GM21619 (cell line): ENCODE measurements around the gene KCTD11.

Experiments used
- ATAC-seq: cut with Tn5 transposase; IDR thresholded peaks from one replicate; pipeline ENCODE4 v1.9.1; 2021; ENCODE audit not compliant: unreplicated experiment

Gene KCTD11

GRCh38 chr17:7351665-7352502, at the start of gene KCTD11:
TSS of gene KCTD11 (plus strand) at chr17:7352162.
- peak; percentile 60 for ATAC-seq

GRCh38 chr17:7304179-7304578, 47.8 kb upstream of the KCTD11 start:
- no peak for ATAC-seq

- ATAC-seq: peak; percentile 54
These were observed 44.9 kb upstream of the KCTD11 start, which contains the start of gene EIF5A for GRCh38 chr17:7306911-7307685. TSS of gene EIF5A (plus strand) at chr17:7307628. CDS start at chr17:7309636, 2,008 bp downstream.

GRCh38 chr17:7307686-7308624, 44.0 kb upstream of the KCTD11 start:
- no peak for ATAC-seq

GRCh38 chr17:7308625-7309433, 43.1 kb upstream of the KCTD11 start:
- no peak for ATAC-seq

GRCh38 chr17:7309628-7310027, 42.3 kb upstream of the KCTD11 start:
- no peak for ATAC-seq

GRCh38 chr17:7311110-7311705, 40.8 kb upstream of the KCTD11 start:
- ATAC-seq: no peak

GRCh38 chr17:7312432-7313087, 39.4 kb upstream of the KCTD11 start:
- ATAC-seq: no peak

GRCh38 chr17:7313088-7313889, 38.7 kb upstream of the KCTD11 start:
- ATAC-seq: no peak

- no peak for ATAC-seq
These were observed 37.9 kb upstream of the KCTD11 start for GRCh38 chr17:7313890-7314718.

GRCh38 chr17:7314719-7315569, 37.0 kb upstream of the KCTD11 start, which contains the start of gene GPS2:
TSS of gene GPS2 (minus strand) at chr17:7315360. CDS start at chr17:7315052, 308 bp downstream.
- peak; percentile 72 for ATAC-seq

- no peak for ATAC-seq
These were observed 36.3 kb upstream of the KCTD11 start for GRCh38 chr17:7315570-7316235.

GRCh38 chr17:7317161-7317803, 34.7 kb upstream of the KCTD11 start:
- ATAC-seq: no peak

- no peak for ATAC-seq
These were observed 33.7 kb upstream of the KCTD11 start for GRCh38 chr17:7318121-7318860.

GRCh38 chr17:7321466-7321865, 30.5 kb upstream of the KCTD11 start:
- ATAC-seq: no peak
